Astrocyte of the cerebellum (primary cell): ENCODE data around the gene ATAD2B.
"Not testable (repeated sequence)": the region's sequence is repeated elsewhere in the genome, so short reads cannot be mapped to it uniquely, and the experiment has no call there.

Source experiments
- DNase-seq: peaks from one replicate; pipeline ENCODE4 v3.0.0-alpha.2; 2011; ENCODE audit warnings: low read depth
- H3K4me3 ChIP-seq: 2 replicates; pipeline ENCODE4 v1.5.1; 2011; ENCODE audit warnings: mild to moderate bottlenecking, low read depth, low read length, moderate library complexity
- CTCF ChIP-seq: IDR thresholded peaks from 2 replicates; pipeline ENCODE4 v1.5.1; 2012; ENCODE audit warnings: low read length, low read depth, moderate library complexity, mild to moderate bottlenecking; ENCODE audit errors: missing control alignments
- in situ Hi-C: cut with HindIII; loops from 2 replicates; pipeline ENCODE4 v1.10.0; 2017; ENCODE audit warnings: low sequenced_read_pairs

Gene ATAD2B

GRCh38 chr2:23926750-23927571 is at the start of gene ATAD2B:
Gene ATAD2B, minus strand, starts transcription at chr2:23927123. Its CDS starts 353 bp downstream, at chr2:23926770.
- TF ChIP-seq CTCF: peak; percentile 58
- peak; percentile 86 for DNase-seq
- H3K4me3 ChIP-seq: peak within 1 kb of the TSS; percentile 79
- in situ Hi-C loops: no loop called here

- no peak overlapping the region for H3K4me3 ChIP-seq
- no peak for DNase-seq
- no peak for TF ChIP-seq CTCF
- in situ Hi-C loops: no loop called here
Observed at GRCh38 chr2:23967846-23968245, 40.9 kb upstream of the ATAD2B start.

GRCh38 chr2:23954325-23955014 is 27.5 kb upstream of the ATAD2B start:
- in situ Hi-C loops: no loop called here
- peak; percentile 56 for TF ChIP-seq CTCF
- DNase-seq: no peak
- H3K4me3 ChIP-seq: peak overlapping the region; percentile 21

- no peak for DNase-seq
- in situ Hi-C loops: no loop called here
- no peak for TF ChIP-seq CTCF
- no peak overlapping the region for H3K4me3 ChIP-seq
Observed at GRCh38 chr2:23953625-23954024, 26.7 kb upstream of the ATAD2B start.

GRCh38 chr2:23952558-23952957 is 25.6 kb upstream of the ATAD2B start:
- DNase-seq, in situ Hi-C loops, H3K4me3 ChIP-seq: not testable (repeated sequence)

- no peak overlapping the region for H3K4me3 ChIP-seq
- no peak for DNase-seq
- no peak for TF ChIP-seq CTCF
- in situ Hi-C loops: no loop called here
Observed at GRCh38 chr2:23947350-23947749, 20.4 kb upstream of the ATAD2B start.

- no peak for DNase-seq
Observed at GRCh38 chr2:23944976-23945375, 18.1 kb upstream of the ATAD2B start.

More at GRCh38 chr2:23944976-23945375, 18.1 kb upstream of the ATAD2B start:
- H3K4me3 ChIP-seq: no peak overlapping the region
- TF ChIP-seq CTCF: no peak
- in situ Hi-C loops: no loop called here
